Heart right ventricle (tissue), 16 donors: ENCODE measurements around the gene CPAMD8. TPM values are rescaled to one million over a fixed set of nuclear protein-coding genes. Genes with fewer than 3 reads are reported as not detected.

ENCODE experiments used
- ATAC-seq, 8 donors: fragments of 200-7000 bp; cut with Tn5 transposase; one replicate each; pipeline ENCODE4 v1.9.1; 2020; ENCODE audit warnings: mild to moderate bottlenecking in 8 of 8, moderate library complexity in 8 of 8, moderate number of reproducible peaks in 1 of 8
- DNase-seq, 2 donors: peaks; one replicate each; pipeline ENCODE4 v3.0.0-alpha.2; 2020
- H3K27ac ChIP-seq, 10 donors: fragments of 200-600 bp; sonication (generic) in 2 of 10; one replicate each; pipeline versions ENCODE4 v1.5.0 to v1.8.0; 2020 to 2022; ENCODE audit warnings: mild to moderate bottlenecking in 3 of 10
- H3K27me3 ChIP-seq, 7 donors: fragments of 200-600 bp; one replicate each; pipeline ENCODE4 v1.8.0; 2021 to 2022; ENCODE audit warnings: mild to moderate bottlenecking in 2 of 7
- H3K36me3 ChIP-seq, 9 donors: fragments of 200-600 bp; sonication (generic) in 1 of 9; one replicate each; pipeline versions ENCODE4 v1.5.0 to v1.8.0; 2020 to 2022; ENCODE audit warnings: mild to moderate bottlenecking in 2 of 9
- H3K4me1 ChIP-seq, 9 donors: fragments of 200-600 bp; sonication (generic) in 1 of 9; one replicate each; pipeline versions ENCODE4 v1.5.0 to v1.8.0; 2020 to 2022; ENCODE audit warnings: mild to moderate bottlenecking in 4 of 9
- H3K4me3 ChIP-seq, 10 donors: fragments of 200-600 bp; sonication (generic) in 2 of 10; one replicate each; pipeline versions ENCODE4 v1.5.0 to v1.8.0; 2020 to 2022; ENCODE audit warnings: mild to moderate bottlenecking in 7 of 10, moderate library complexity in 2 of 10
- H3K9me3 ChIP-seq, 11 donors: fragments of 200-600 bp in 10 of 11; sonication (generic) in 2 of 11; one replicate each; pipeline versions ENCODE4 v1.5.0 to v1.8.0; 2013 to 2022; ENCODE audit warnings: mild to moderate bottlenecking in 2 of 11, control low read depth in 1 of 11, moderate library complexity in 1 of 11
- CTCF ChIP-seq, 9 donors: fragments of 200-600 bp; sonication (generic) in 2 of 9; IDR thresholded peaks; one replicate each; pipeline versions ENCODE4 v1.5.0 to v1.8.0; 2021 to 2022; ENCODE audit warnings: antibody characterized with exemption in 9 of 9, mild to moderate bottlenecking in 5 of 9, moderate library complexity in 1 of 9
- WGBS, 2 donors: extraction: QIAGEN DNeasy Blood & Tissue Kit; methylation state at CpG; one replicate each; pipeline ENCODE4 v1.1.7; 2013; ENCODE audit warnings: inconsistent platforms in 1 of 2; 5-methylcytosine and 5-hydroxymethylcytosine counted together
- intact Hi-C, 10 donors: fragments of 100-400 bp; cut with DNase I; formaldehyde crosslinking; loops; one replicate each; pipeline versions ENCODE4 v1.11.1 to v1.14.2; 2022
- polyA plus RNA-seq, 2 donors: library from polyadenylated mRNA; stranded (reverse); fragments of 200-250 nt; gene quantifications; one replicate each; pipeline ENCODE4 v1.2.3, GENCODE V29; 2013
- total RNA-seq, 10 donors: library from RNA; stranded (reverse); fragmentation: NEBNext Ultra II Directional in 3 of 10; extraction: Animal tissue kit (Norgen Biotek cat#: 25700) in 3 of 10; gene quantifications; one replicate each; pipeline versions ENCODE4 v1.2.1 to v1.2.4, GENCODE V29; 2021 to 2023
- donor health status: Arrhythmogenic right ventricular cardiomyopathy.
- donor health status: ischemic (EF 13 %, LVEDD 7.1; RV severe dilation, severe dysfunction).
- donor health status: healthy with polysubstance abuse.
- donor health status: DM: no; HTN: yes; CAD: no.
- donor health status: DM: no; HTN: no; CAD: no.
- donor health status: ischemic (EF 25% LVEDD 6.9; RV normal size, moderate dysfunction).
- donor health status: ischemic (EF 25% LVEDD 5.7; RV mildly dilated, moderate dysfunction).
- donor health status: healthy.
- donor health status: DM: yes; HTN: yes; CAD: no.
- donor health status: Ischemic cardiomyopathy.
- donor health status: ischemic (EF 35%, LVEDD 5.7; RV mildly dilated, moderate dysfunction).
- donor health status: nonischemic (EF 11% LVEDD 7.7; RV severe dilation, severe dysfunction).
- donor health status: DM: yes; HTN: yes; CAD: no.
- donor health status: PGD.
- donor health status: ischemic (EF 29% LVEDD 5.4; RV normal size, mild dysfunction).
- donor health status: nonischemic (EF 23%, LVEDD 6.1; RV moderate dilation, normal function).

CPAMD8 gene
- total and polyA plus RNA-seq, 12 donors = 4.8 to 77.9 (median 10.9) TPM

DNA sequence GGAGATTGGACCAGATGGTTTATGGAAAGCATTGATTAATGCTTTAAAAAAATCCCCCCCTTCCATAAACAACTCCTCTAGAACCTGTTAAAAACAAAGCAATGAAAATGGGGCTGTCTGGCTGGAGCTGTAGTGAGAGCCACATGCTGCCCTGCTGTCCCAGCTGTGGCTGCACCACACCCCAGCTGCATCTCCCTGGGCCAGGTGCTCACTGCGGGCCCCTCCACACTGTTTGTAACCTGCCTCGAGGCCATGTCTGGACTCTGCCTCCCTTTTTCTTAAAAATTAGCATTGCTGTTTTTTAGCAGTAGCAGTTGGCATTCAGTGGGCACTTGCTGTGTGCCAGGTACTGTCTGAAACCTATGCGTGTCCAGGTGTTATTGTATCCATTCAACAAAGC is 153.0 kb downstream of the CPAMD8 start:
- WGBS, 2 donors = 92 to 95% methylated on average over 3 of the region's 3 CpGs
- no peak overlapping the region for H3K4me3 ChIP-seq
- ATAC-seq (no peak), DNase-seq (no peak)
- no peaks in the 10 kb centered on the region for H3K27me3 ChIP-seq
- H3K36me3 ChIP-seq = peaks cover 0 to 83% (median 58%) of the 10 kb centered on the region in 9 donors
- peaks cover 3 to 49% (median 23%) of the 10 kb centered on the region in 9 donors for H3K4me1 ChIP-seq
- no peaks in the 10 kb centered on the region for H3K9me3 ChIP-seq
- no peak for TF ChIP-seq CTCF (IDR thresholded peaks at IDR 0.05)
- intact Hi-C loops = no loop called here
- H3K27ac ChIP-seq = peak overlapping the region in 2 of 10 donors; percentile 83 to 84

DNA sequence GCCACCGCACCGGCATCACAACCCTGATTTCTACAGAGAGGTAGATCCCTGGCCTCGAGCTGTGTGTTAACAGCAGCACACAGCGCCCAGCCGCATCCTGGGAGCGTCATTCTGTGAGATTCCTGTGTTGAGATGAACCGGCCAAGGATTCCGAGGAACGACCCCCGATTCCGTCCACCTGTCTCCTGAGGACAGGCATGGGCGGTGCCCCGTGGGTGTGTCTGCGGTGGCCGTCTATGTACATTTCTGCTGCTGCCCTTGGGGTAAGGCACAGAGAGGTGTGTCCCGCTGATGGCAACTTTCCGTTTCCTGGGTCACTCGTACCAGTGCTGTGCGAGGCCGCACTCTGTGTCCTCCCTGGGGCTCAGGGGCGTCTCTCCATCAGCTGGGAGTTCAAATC is 153.9 kb downstream of the CPAMD8 start:
- intact Hi-C loops = no loop called here
- no peaks in the 10 kb centered on the region for H3K27me3 ChIP-seq
- WGBS, 2 donors = 94 to 95% methylated on average over 21 of the region's 21 CpGs
- DNase-seq (no peak), ATAC-seq (no peak)
- TF ChIP-seq CTCF (IDR thresholded peaks at IDR 0.05) = no peak
- no peaks in the 10 kb centered on the region for H3K9me3 ChIP-seq
- H3K4me1 ChIP-seq = peaks cover 3 to 46% (median 23%) of the 10 kb centered on the region in 9 donors
- no peak overlapping the region for H3K4me3 ChIP-seq
- H3K27ac ChIP-seq = peak overlapping the region; percentile 41 to 84 (median 73)
- peaks cover 0 to 83% (median 58%) of the 10 kb centered on the region in 9 donors for H3K36me3 ChIP-seq

GRCh38 chr19:16871871-16872270 is 154.7 kb downstream of the CPAMD8 start:
- WGBS, 2 donors = 60 to 62% methylated on average over 7 of the region's 7 CpGs
- peak; percentile 32 to 82 (median 70) for ATAC-seq
- H3K27ac ChIP-seq = peak overlapping the region; percentile 41 to 84 (median 73)

GRCh38 chr19:16869331-16869972 is 157.2 kb downstream of the CPAMD8 start:
- TF ChIP-seq CTCF (IDR thresholded peaks at IDR 0.05) = no peak
- intact Hi-C loops = no loop called here
- peaks cover 0 to 26% (median 10%) of the 10 kb centered on the region in 9 donors for H3K4me1 ChIP-seq
- no peak overlapping the region for H3K27ac ChIP-seq
- ATAC-seq (no peak), DNase-seq (no peak)
- no peaks in the 10 kb centered on the region for H3K9me3 ChIP-seq
- WGBS, 2 donors = 95 to 97% methylated on average over 30 of the region's 30 CpGs
- H3K36me3 ChIP-seq = peaks cover 0 to 96% (median 67%) of the 10 kb centered on the region in 9 donors
- no peak overlapping the region for H3K4me3 ChIP-seq
- no peaks in the 10 kb centered on the region for H3K27me3 ChIP-seq

More at GRCh38 chr19:16871871-16872270, 154.7 kb downstream of the CPAMD8 start:
- intact Hi-C loops = no loop called here
- Histone ChIP-seq H3K4me3 (no peak overlapping the region), H3K9me3 (no peaks in the 10 kb centered on the region), H3K27me3 (no peaks in the 10 kb centered on the region), H3K36me3 (peaks cover 0 to 83% (median 57%) of the 10 kb centered on the region in 9 donors), H3K4me1 (peaks cover 3 to 37% (median 17%) of the 10 kb centered on the region in 9 donors)
- TF ChIP-seq CTCF (IDR thresholded peaks at IDR 0.05) = no peak
- DNase-seq = peak in 1 of 2 donors; percentile 43
